AG09309 (cell line): ENCODE measurements around the gene CALN1.

Experiments used
- DNase-seq: peaks from one replicate; pipeline ENCODE4 v3.0.0-alpha.2; 2010; ENCODE audit warnings: low read depth
- H3K4me3 ChIP-seq: 2 replicates; pipeline ENCODE4 v1.5.1; 2011; ENCODE audit warnings: mild to moderate bottlenecking, low read depth, low read length, moderate library complexity; ENCODE audit not compliant: control insufficient read depth
- CTCF ChIP-seq: IDR thresholded peaks from 2 replicates; pipeline ENCODE4 v1.5.1; 2011; ENCODE audit warnings: mild to moderate bottlenecking, low read depth, low read length, inconsistent platforms; ENCODE audit not compliant: insufficient read depth, control insufficient read depth; ENCODE audit errors: missing control alignments

CALN1 gene

GRCh38 chr7:72063330-72063729 lies 348.8 kb downstream of the CALN1 start:
- TF ChIP-seq CTCF = no peak
- H3K4me3 ChIP-seq = no peak overlapping the region
- DNase-seq = no peak

GRCh38 chr7:72062666-72063065 lies 349.5 kb downstream of the CALN1 start:
- TF ChIP-seq CTCF = no peak
- DNase-seq = no peak
- no peak overlapping the region for H3K4me3 ChIP-seq

GRCh38 chr7:72059925-72060324 lies 352.2 kb downstream of the CALN1 start:
- DNase-seq = no peak
- no peak for TF ChIP-seq CTCF
- H3K4me3 ChIP-seq = no peak overlapping the region

- no peak for DNase-seq
- H3K4me3 ChIP-seq = no peak overlapping the region
- TF ChIP-seq CTCF = no peak
These were observed 353.6 kb downstream of the CALN1 start for GRCh38 chr7:72058579-72058978.

GRCh38 chr7:72057796-72058195 lies 354.3 kb downstream of the CALN1 start:
- DNase-seq = no peak
- no peak for TF ChIP-seq CTCF
- H3K4me3 ChIP-seq = no peak overlapping the region

- no peak for DNase-seq
- no peak for TF ChIP-seq CTCF
These were observed 354.9 kb downstream of the CALN1 start for GRCh38 chr7:72057231-72057630.

GRCh38 chr7:72055426-72055825 lies 356.7 kb downstream of the CALN1 start:
- no peak overlapping the region for H3K4me3 ChIP-seq
- DNase-seq = no peak
- no peak for TF ChIP-seq CTCF

More at GRCh38 chr7:72057231-72057630, 354.9 kb downstream of the CALN1 start:
- H3K4me3 ChIP-seq = no peak overlapping the region
